ENCODE measurements around the gene ZBTB16.

The ZBTB16 gene

DNA sequence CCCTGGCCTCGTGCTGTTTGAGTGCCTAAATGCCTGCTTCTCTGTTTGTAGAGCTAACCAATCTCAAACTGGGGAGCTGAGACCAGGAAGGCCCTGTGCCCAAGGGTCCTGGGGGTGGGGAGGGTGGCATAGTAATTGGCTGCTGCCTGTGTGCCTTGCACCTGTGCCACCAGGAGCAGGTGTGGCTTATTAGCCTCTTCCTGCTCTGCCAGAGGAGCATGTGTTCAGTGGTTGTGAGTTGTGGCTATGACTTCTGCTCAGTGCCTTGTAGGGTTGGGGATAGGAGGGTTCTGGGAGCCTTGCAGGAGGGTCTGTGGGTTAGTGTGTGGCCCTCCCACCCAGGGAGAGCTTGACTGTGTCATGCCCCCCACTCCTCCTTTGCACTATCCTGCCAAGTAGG is 109.2 kb downstream of the ZBTB16 start:
- Mint-ChIP-seq H3K4me3 (no peak overlapping the region), H3K27ac (no peak overlapping the region), H3K4me1 (peaks cover 99% of the 10 kb centered on the region), H3K9me3 (no peaks in the 10 kb centered on the region), H3K27me3 (ENCODE audit: low read depth, poor library complexity) (no peaks in the 10 kb centered on the region), H3K36me3 (ENCODE audit: low read depth) (no peaks in the 10 kb centered on the region)
- no peak for DNase-seq
- TF ChIP-seq, protein P1, sequence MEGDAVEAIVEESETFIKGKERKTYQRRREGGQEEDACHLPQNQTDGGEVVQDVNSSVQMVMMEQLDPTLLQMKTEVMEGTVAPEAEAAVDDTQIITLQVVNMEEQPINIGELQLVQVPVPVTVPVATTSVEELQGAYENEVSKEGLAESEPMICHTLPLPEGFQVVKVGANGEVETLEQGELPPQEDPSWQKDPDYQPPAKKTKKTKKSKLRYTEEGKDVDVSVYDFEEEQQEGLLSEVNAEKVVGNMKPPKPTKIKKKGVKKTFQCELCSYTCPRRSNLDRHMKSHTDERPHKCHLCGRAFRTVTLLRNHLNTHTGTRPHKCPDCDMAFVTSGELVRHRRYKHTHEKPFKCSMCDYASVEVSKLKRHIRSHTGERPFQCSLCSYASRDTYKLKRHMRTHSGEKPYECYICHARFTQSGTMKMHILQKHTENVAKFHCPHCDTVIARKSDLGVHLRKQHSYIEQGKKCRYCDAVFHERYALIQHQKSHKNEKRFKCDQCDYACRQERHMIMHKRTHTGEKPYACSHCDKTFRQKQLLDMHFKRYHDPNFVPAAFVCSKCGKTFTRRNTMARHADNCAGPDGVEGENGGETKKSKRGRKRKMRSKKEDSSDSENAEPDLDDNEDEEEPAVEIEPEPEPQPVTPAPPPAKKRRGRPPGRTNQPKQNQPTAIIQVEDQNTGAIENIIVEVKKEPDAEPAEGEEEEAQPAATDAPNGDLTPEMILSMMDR (IDR thresholded peaks at IDR 0.05), result no peak

DNA sequence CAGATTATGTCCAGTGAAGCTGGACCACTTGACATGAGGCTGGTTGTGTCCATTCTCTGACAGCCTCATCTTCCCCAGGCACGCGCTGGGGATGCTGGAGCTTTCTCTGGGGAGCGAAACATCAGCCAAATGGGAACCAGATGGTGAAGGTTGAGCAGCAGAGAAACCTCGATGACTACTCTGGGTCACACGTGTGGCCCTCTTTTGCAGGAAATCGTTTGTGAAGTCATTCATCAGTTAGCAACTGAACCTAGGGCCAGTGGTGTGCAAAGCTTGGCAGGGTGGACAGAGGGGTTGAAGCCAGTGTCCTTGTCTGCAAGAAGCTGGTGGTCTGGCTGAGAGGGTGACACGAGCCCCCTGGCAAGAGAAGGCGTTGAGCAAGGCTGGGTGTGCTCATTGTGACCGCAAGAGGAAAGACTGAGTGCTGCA is 109.8 kb downstream of the ZBTB16 start:
- Mint-ChIP-seq H3K9me3 (no peaks in the 10 kb centered on the region), H3K4me3 (no peak overlapping the region), H3K4me1 (peaks cover 99% of the 10 kb centered on the region), H3K36me3 (ENCODE audit: low read depth) (no peaks in the 10 kb centered on the region), H3K27me3 (ENCODE audit: low read depth, poor library complexity) (no peaks in the 10 kb centered on the region), H3K27ac (no peak overlapping the region)
- TF ChIP-seq, protein P1 (IDR thresholded peaks at IDR 0.05), result no peak
- DNase-seq, result no peak

DNA sequence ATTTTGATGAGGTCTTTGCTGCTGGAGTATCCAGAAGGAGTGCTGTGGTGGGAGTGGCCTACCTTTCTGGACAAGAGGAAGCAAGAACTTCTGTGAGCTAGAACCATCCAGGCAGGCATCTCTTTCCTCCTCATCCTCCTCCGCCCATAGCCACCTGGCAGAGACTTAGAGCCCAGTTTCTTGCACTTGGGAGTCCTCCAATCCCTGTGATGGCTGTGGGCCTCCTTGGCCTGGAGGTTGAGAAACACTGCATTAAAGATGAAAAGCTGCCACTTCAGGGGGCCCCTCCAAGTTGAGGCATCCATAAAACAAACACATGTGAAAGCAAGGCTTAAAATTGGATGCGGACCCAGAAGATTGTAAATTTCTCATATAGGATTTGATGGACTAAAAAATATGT is 110.3 kb downstream of the ZBTB16 start:
- no peak for DNase-seq
- no peak overlapping the region for H3K4me3 Mint-ChIP-seq
- H3K27me3 Mint-ChIP-seq (ENCODE audit: low read depth, poor library complexity), result no peaks in the 10 kb centered on the region
- H3K27ac Mint-ChIP-seq, result no peak overlapping the region
- peaks cover 97% of the 10 kb centered on the region for H3K4me1 Mint-ChIP-seq
- no peaks in the 10 kb centered on the region for H3K36me3 Mint-ChIP-seq (ENCODE audit: low read depth)
- TF ChIP-seq, protein P1 (IDR thresholded peaks at IDR 0.05), result no peak
- H3K9me3 Mint-ChIP-seq, result no peaks in the 10 kb centered on the region

DNA sequence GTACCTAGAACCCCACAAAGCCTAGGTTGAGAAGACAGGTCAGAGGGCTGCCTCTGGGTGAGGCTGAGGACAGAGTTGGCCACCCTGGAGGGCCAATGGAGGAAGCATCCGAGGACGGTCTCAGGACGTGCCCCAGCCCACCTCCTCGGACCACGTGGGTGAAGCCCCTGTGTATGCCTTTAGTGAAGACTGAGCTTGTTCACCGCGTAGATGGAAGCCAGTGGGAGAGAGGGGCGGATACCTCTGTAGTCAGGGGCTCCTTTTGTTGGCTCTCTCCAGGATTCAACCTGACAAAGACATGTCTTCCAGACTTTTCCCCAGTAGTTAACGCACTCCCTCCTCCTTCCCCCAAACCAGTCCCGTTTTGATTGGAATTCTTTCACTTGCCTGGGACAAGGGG is 110.7 kb downstream of the ZBTB16 start:
- TF ChIP-seq, protein P1 (IDR thresholded peaks at IDR 0.05), result no peak
- H3K4me1 Mint-ChIP-seq, result peaks cover 94% of the 10 kb centered on the region
- H3K36me3 Mint-ChIP-seq (ENCODE audit: low read depth), result no peaks in the 10 kb centered on the region
- no peak for DNase-seq
- H3K4me3 Mint-ChIP-seq, result no peak overlapping the region
- H3K27me3 Mint-ChIP-seq (ENCODE audit: low read depth, poor library complexity), result peaks cover under 1% of the 10 kb centered on the region
- H3K27ac Mint-ChIP-seq, result no peak overlapping the region
- H3K9me3 Mint-ChIP-seq, result no peaks in the 10 kb centered on the region

DNA sequence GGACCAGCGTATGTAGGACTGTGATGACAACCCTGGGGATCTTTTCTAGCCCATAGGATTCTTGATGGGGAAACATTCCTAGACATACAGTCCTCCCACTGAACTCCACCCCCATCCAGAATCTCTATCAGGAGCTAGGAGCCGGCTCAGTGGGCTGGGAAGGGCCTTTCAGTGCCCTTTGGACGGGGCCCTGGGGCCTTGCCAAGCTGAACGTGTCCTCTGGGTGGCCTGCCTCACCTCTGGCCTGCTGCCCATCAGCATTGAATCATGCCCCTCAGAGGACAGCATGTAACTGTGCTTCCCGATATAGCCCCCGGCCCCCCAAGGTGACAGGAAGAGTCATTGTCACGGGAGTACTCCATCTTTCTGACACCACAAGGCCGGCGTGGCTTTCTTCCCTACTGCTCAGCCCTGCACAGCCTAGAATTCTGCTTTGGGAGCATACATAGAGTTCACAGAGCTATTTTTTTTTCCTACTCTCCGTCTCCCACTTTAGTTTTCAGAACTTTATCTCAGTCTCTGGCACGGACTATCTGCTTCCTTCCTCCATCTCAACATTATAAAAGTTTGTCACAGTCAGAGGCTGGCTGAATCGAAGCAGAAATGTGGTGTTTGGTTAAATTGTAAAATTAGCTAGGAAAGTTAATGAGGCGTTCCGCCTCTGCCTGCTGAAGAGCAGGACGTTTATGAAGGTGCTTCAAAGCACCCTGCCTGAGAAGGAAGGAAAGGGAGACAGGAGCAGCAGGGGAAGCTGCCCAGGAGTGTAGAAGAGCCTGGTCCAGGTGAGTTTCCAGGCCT is 111.9 kb downstream of the ZBTB16 start:
- Mint-ChIP-seq H3K36me3 (ENCODE audit: low read depth) (no peaks in the 10 kb centered on the region), H3K27ac (peak overlapping the region; percentile 80), H3K4me3 (peak overlapping the region; percentile 26), H3K4me1 (peaks cover 95% of the 10 kb centered on the region), H3K27me3 (ENCODE audit: low read depth, poor library complexity) (peaks cover 6% of the 10 kb centered on the region), H3K9me3 (no peaks in the 10 kb centered on the region)
- peak; percentile 70 for DNase-seq
- TF ChIP-seq, protein P1 (IDR thresholded peaks at IDR 0.05), result no peak
